GM20000 (cell line): ENCODE data around the gene ATP5F1A.
"Not testable (repeated sequence)": the region's sequence is repeated elsewhere in the genome, so short reads cannot be mapped to it uniquely, and the experiment has no call there.

Experiments used
- DNase-seq: peaks from one replicate; pipeline ENCODE4 v3.0.0; 2012; ENCODE audit warnings: low spot score
- CTCF ChIP-seq: IDR thresholded peaks from 2 replicates; pipeline ENCODE4 v1.5.1; 2012; ENCODE audit warnings: mild to moderate bottlenecking, control low read depth; ENCODE audit errors: extremely low read depth, missing control alignments

The ATP5F1A gene

GRCh38 chr18:46053368-46054095 lies 44.6 kb downstream of the ATP5F1A start:
- DNase-seq, result no peak
- no peak for TF ChIP-seq CTCF

DNA sequence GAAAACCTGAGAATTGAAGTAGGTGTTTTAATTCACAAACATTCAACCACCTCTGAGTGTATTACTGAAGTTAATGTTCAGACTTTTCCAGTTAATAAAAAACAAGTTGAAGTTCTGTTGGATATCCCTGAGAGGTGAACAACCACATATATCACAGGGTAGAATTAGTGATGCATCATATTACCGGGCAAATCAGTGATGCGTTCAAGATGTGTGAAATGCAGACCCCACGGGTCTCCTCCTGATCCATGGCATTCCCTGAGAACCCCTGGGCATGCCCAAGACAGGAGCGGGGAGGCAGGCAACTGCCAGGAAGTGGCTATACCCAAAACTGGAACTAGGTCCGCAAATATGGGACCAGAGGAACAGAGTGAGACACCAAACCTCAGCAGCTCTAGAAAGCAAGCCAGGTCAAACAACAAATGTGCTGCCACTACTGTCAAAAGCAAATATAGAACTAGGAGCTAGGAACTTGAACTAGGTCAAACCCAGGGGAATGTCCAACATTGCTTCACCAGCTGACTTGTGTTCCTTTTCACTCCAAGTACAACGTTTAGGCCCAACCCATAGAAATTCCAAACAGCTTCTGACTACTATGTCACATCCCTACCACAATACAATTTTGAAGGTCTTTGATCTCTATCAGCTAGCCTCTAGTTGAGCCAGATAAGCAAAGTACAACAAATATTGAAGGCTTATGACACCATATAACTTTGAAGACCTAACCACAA lies 46.2 kb downstream of the ATP5F1A start:
- DNase-seq, result no peak
- TF ChIP-seq CTCF, result no peak

DNA sequence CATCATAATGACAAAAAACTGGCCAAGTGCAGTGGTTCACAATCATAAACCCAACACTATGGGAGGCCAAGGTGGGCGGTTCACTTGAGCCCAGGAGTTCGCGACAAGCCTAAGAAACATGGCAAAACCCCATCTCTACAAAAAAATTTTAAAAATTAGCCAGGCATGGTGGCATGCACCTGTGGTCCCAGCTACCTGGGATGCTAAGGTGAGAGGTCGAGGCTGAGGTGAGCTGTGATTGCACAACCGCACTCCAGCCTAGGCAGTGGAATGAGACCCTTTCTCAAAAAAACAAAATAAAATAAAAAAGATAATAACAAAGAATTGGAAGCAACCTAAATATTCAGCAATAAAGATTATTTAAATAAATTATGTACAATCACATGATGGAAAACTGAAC lies 47.8 kb downstream of the ATP5F1A start:
- no peak for DNase-seq
- no peak for TF ChIP-seq CTCF

DNA sequence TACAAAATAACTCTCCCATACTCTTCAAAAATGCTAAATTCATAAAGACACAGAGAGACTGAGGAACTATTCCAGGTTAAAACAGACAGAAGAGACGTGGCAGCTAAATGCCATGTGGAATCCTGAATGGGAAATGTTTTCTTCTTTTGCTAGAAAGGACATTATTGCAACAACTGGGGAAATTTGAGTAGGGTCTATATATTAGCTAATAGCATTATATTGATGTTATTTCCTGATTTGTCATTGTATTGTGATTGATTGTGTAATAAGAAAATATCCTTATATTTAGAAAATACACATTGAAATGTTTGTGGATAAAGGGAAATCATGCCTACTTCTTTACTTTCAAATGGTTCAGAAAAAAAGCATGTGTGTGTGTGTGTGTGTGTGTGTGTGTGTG lies 49.5 kb downstream of the ATP5F1A start:
- no peak for TF ChIP-seq CTCF
- DNase-seq, result no peak

- not testable (repeated sequence) for DNase-seq
Observed at GRCh38 chr18:46047369-46047768, 50.7 kb downstream of the ATP5F1A start.

DNA sequence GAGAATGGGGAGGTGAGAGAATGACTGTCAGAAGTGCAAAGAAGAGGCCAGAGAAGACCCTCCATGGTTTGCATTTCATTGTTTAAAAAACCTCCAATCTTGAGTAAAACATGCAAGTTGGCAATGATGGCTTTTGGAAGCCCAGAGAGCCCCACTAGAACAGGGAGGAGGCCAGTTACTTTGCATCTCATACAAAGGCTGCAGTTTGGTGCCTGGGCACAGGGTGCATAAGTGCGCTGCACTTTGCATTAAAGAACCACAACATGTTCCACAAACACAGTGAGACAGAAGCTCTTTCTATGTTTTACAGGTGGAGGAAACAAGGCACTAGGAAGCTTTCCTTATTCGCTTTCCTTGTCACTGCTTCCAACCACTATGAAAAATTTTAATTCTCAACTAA lies 51.4 kb downstream of the ATP5F1A start:
- no peak for TF ChIP-seq CTCF
- DNase-seq, result no peak

DNA sequence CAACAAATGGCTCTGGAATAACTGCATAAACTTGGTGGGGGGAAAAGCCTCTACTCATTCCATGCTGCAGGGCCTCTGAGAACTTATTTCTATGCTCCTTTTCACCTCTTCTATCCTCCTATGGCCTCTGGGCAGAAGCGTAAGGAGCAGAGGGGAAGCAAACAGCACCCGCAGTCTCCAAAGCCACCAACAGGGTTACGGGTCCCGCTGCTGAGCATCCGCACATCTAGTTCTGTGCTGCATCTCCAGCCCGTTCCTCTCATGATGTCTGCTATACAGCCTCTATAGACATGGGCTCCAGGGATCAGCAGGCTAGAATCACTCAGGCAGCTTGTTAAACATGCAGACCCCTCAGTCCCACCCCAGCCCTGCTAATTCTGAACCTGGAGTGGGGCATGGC lies 52.0 kb downstream of the ATP5F1A start:
- DNase-seq, result no peak
- no peak for TF ChIP-seq CTCF
